GM23338 (cell line): ENCODE measurements around the gene MAPK8IP3. TPM values are rescaled to one million over a fixed set of nuclear protein-coding genes. Genes with fewer than 3 reads are reported as not detected.

Experiments used
- ATAC-seq: fragments of 200-7000 bp; cut with Tn5 transposase; 3 replicates; pipeline ENCODE4 v1.9.1; 2020
- DNase-seq: peaks from one replicate; pipeline ENCODE4 v3.0.0-alpha.2; 2015; ENCODE audit warnings: low spot score
- H2AFZ ChIP-seq: fragments of 200-600 bp; sonication (generic); 2 replicates; pipeline ENCODE4 v1.8.0; 2016; ENCODE audit warnings: antibody characterized with exemption, mild to moderate bottlenecking, moderate library complexity
- H3F3A ChIP-seq: fragments of 200-600 bp; sonication (generic); replicated peaks from 2 replicates; pipeline ENCODE4 v1.8.0; 2017; ENCODE audit warnings: antibody characterized with exemption, mixed run types, low read depth
- H3K27ac ChIP-seq: fragments of 200-600 bp; sonication (generic); 2 replicates; pipeline ENCODE4 v1.6.1; 2016; ENCODE audit warnings: low read depth
- H3K27me3 ChIP-seq: fragments of 200-600 bp; sonication (generic); 2 replicates; pipeline ENCODE4 v1.8.0; 2016; ENCODE audit warnings: mild to moderate bottlenecking, mixed run types, moderate library complexity; ENCODE audit not compliant: insufficient read depth
- H3K36me3 ChIP-seq: fragments of 200-600 bp; sonication (generic); 2 replicates; pipeline ENCODE4 v1.8.0; 2016; ENCODE audit warnings: mild to moderate bottlenecking; ENCODE audit not compliant: insufficient read depth
- H3K4me1 ChIP-seq: fragments of 200-600 bp; sonication (generic); 2 replicates; pipeline ENCODE4 v1.8.0; 2016; ENCODE audit warnings: mild to moderate bottlenecking, moderate library complexity; ENCODE audit not compliant: insufficient read depth
- H3K4me2 ChIP-seq: fragments of 200-600 bp; sonication (generic); 2 replicates; pipeline ENCODE4 v1.7.1; 2017; ENCODE audit warnings: mixed run types
- H3K4me3 ChIP-seq: fragments of 200-600 bp; sonication (generic); 2 replicates; pipeline ENCODE4 v1.6.1; 2016; ENCODE audit warnings: mixed run types
- H3K79me2 ChIP-seq: fragments of 200-600 bp; sonication (generic); replicated peaks from 2 replicates; pipeline ENCODE4 v1.8.0; 2017; ENCODE audit warnings: mild to moderate bottlenecking; ENCODE audit not compliant: insufficient read depth
- H3K9me2 ChIP-seq: fragments of 200-600 bp; sonication (generic); 2 replicates; pipeline ENCODE4 v1.8.0; 2017; ENCODE audit not compliant: insufficient read depth
- H4K20me1 ChIP-seq: fragments of 200-600 bp; sonication (generic); replicated peaks from 2 replicates; pipeline ENCODE4 v1.8.0; 2017; ENCODE audit warnings: mild to moderate bottlenecking; ENCODE audit not compliant: insufficient read depth
- H3K27ac Mint-ChIP-seq: 2 replicates; pipeline ENCODE4 v1.8.0; 2020; ENCODE audit warnings: inconsistent platforms, mild to moderate bottlenecking, moderate library complexity, mixed read lengths
- H3K27me3 Mint-ChIP-seq: 3 replicates; pipeline ENCODE4 v1.8.0; 2022; ENCODE audit warnings: low read depth, mild to moderate bottlenecking, moderate library complexity, mixed read lengths, inconsistent platforms; ENCODE audit not compliant: insufficient read depth, poor library complexity
- H3K36me3 Mint-ChIP-seq: 3 replicates; pipeline ENCODE4 v1.8.0; 2021; ENCODE audit warnings: low read depth, mild to moderate bottlenecking, inconsistent platforms, moderate library complexity, mixed read lengths
- H3K4me1 Mint-ChIP-seq: 3 replicates; pipeline ENCODE4 v1.8.0; 2020; ENCODE audit warnings: mild to moderate bottlenecking, inconsistent platforms, mixed read lengths
- H3K4me3 Mint-ChIP-seq: 3 replicates; pipeline ENCODE4 v1.8.0; 2021; ENCODE audit warnings: moderate library complexity, mild to moderate bottlenecking, inconsistent platforms, mixed read lengths
- H3K9me3 Mint-ChIP-seq: 3 replicates; pipeline ENCODE4 v1.8.0; 2020; ENCODE audit warnings: moderate library complexity, mild to moderate bottlenecking, inconsistent platforms, mixed read lengths
- CREB1 ChIP-seq: fragments of 250-450 bp; sonication (Bioruptor Pico); IDR thresholded peaks from 2 replicates; pipeline ENCODE4 v1.5.0; 2020; ENCODE audit warnings: low read depth, mild to moderate bottlenecking, moderate library complexity
- CTCF ChIP-seq, 2 experiments: fragments of 200-600 bp in 1 of 2; sonication (generic) in 1 of 2; conservative IDR thresholded peaks; 2 replicates each; pipeline versions ENCODE4 v1.5.1 to v1.6.1; 2016 to 2017; ENCODE audit warnings: antibody characterized with exemption in 2 of 2, low read depth in 2 of 2, mild to moderate bottlenecking in 2 of 2, moderate library complexity in 1 of 2
- ETS1 ChIP-seq: IDR thresholded peaks from 2 replicates; pipeline ENCODE4 v1.6.1; 2016; ENCODE audit warnings: antibody characterized with exemption
- EZH2 ChIP-seq: fragments of 200-600 bp; sonication (generic); IDR thresholded peaks from one replicate; pipeline ENCODE4 v1.8.0; 2017; ENCODE audit warnings: antibody characterized with exemption, mild to moderate bottlenecking, low read depth; ENCODE audit not compliant: unreplicated experiment
- EZH2phosphoT487 ChIP-seq: fragments of 200-600 bp; sonication (generic); IDR thresholded peaks from one replicate; pipeline ENCODE4 v1.8.1; 2018; ENCODE audit warnings: antibody characterized with exemption; ENCODE audit not compliant: unreplicated experiment
- JUNB ChIP-seq: IDR thresholded peaks from one replicate; pipeline ENCODE4 v1.6.1; 2016; ENCODE audit warnings: antibody characterized with exemption; ENCODE audit not compliant: unreplicated experiment
- NANOG ChIP-seq: IDR thresholded peaks from 2 replicates; pipeline ENCODE4 v1.6.1; 2016; ENCODE audit warnings: antibody characterized with exemption, borderline replicate concordance
- POLR2AphosphoS5 ChIP-seq: IDR thresholded peaks from 2 replicates; pipeline ENCODE4 v1.6.1; 2016; ENCODE audit warnings: antibody characterized with exemption, low read depth
- REST ChIP-seq: IDR thresholded peaks from one replicate; pipeline ENCODE4 v1.6.1; 2018; ENCODE audit warnings: antibody characterized with exemption; ENCODE audit not compliant: unreplicated experiment
- STAT1 ChIP-seq: IDR thresholded peaks from one replicate; pipeline ENCODE4 v1.6.1; 2016; ENCODE audit warnings: antibody characterized with exemption; ENCODE audit not compliant: unreplicated experiment
- ZNF114 ChIP-seq: fragments of 250-450 bp; sonication (Bioruptor Pico); IDR thresholded peaks from 2 replicates; pipeline ENCODE4 v1.5.0; 2020; ENCODE audit warnings: mild to moderate bottlenecking, moderate library complexity
- ZNF331 ChIP-seq: fragments of 250-450 bp; sonication (Bioruptor Pico); IDR thresholded peaks from 2 replicates; pipeline ENCODE4 v1.5.0; 2020; ENCODE audit warnings: low read depth, mild to moderate bottlenecking, moderate library complexity
- ZNF462 ChIP-seq: fragments of 250-450 bp; sonication (Bioruptor Pico); IDR thresholded peaks from 2 replicates; pipeline ENCODE4 v1.5.0; 2020; ENCODE audit warnings: mild to moderate bottlenecking, moderate library complexity
- polyA plus RNA-seq: library from polyadenylated mRNA; unstranded; fragments of >200 nt; fragmentation: Nextera tagmentation; extraction: Ambion mirVana; gene quantifications from 2 replicates; pipeline ENCODE4 v1.2.1, GENCODE V29; 2016
- total RNA-seq: library from RNA; depleted of rRNA; stranded (reverse); fragments of >200 nt; shearing (Covaris generic); gene quantifications from 2 replicates; pipeline ENCODE4 v1.2.3, GENCODE V29; 2014

The MAPK8IP3 gene
- total and polyA plus RNA-seq, 2 experiments from 2014 or later: 11.3 to 58.4 TPM

- no peak for TF ChIP-seq ZNF114 (CRISPR knock-in tag)
- no peak for TF ChIP-seq REST
- no peak for TF ChIP-seq EZH2phosphoT487
- TF ChIP-seq POLR2AphosphoS5: no peak
- no peak for TF ChIP-seq STAT1
- TF ChIP-seq ZNF462 (CRISPR knock-in tag): no peak
- no peak for TF ChIP-seq EZH2
- TF ChIP-seq CTCF (conservative IDR thresholded peaks at IDR 0.05; ENCODE audit: low read depth in 2 of 2): no peak
- TF ChIP-seq ETS1: no peak
- TF ChIP-seq JUNB: no peak
- no peak for TF ChIP-seq NANOG
- TF ChIP-seq CREB1 (CRISPR knock-in tag): no peak
- no peak for TF ChIP-seq ZNF331 (CRISPR knock-in tag)
- Mint-ChIP-seq H3K36me3 (peaks cover 72% of the 10 kb centered on the region), H3K4me3 (no peak overlapping the region), H3K27me3 (peaks cover 8% of the 10 kb centered on the region), H3K9me3 (no peaks in the 10 kb centered on the region; the same call in 2 of the 3 replicates), H3K27ac (no peak overlapping the region), H3K4me1 (no peaks in the 10 kb centered on the region)
- Histone ChIP-seq H3K27me3 (no peaks in the 10 kb centered on the region), H4K20me1 (peaks cover 4% of the 10 kb centered on the region; the same call in 1 of the 2 replicates), H3K4me3 (no peak overlapping the region), H3F3A (no peaks in the 10 kb centered on the region), H3K4me2 (no peak overlapping the region), H3K79me2 (no peaks in the 10 kb centered on the region), H3K9me2 (no peaks in the 10 kb centered on the region), H2AFZ (no peak overlapping the region), H3K36me3 (peaks cover 16% of the 10 kb centered on the region), H3K27ac (no peak overlapping the region), H3K4me1 (no peaks in the 10 kb centered on the region)
- no peak for ATAC-seq
- no peak for DNase-seq
Measured at GRCh38 chr16:1665829-1666228, 40.2 kb upstream of the MAPK8IP3 start.
